ENCODE measurements around the gene KLHDC4.
"Not testable (repeated sequence)": the region's sequence is repeated elsewhere in the genome, so short reads cannot be mapped to it uniquely, and the experiment has no call there.

KLHDC4 gene

GRCh38 chr16:87787451-87788091 is 21.8 kb upstream of the KLHDC4 start:
- DNase-seq: not testable (repeated sequence)

- DNase-seq: no peak
Observed at GRCh38 chr16:87784812-87785211, 19.0 kb upstream of the KLHDC4 start.

- no peak for DNase-seq
Observed at GRCh38 chr16:87782033-87782432, 16.2 kb upstream of the KLHDC4 start.

GRCh38 chr16:87780385-87780989 is 14.7 kb upstream of the KLHDC4 start:
- peak; percentile 99 for DNase-seq

- peak; percentile 97 for DNase-seq
Observed at GRCh38 chr16:87778830-87779579, 13.2 kb upstream of the KLHDC4 start.

GRCh38 chr16:87778476-87778829 is 12.7 kb upstream of the KLHDC4 start:
- DNase-seq: no peak

GRCh38 chr16:87773836-87774235 is 8.1 kb upstream of the KLHDC4 start:
- DNase-seq: not testable (repeated sequence)

GRCh38 chr16:87767456-87767855 is 1.7 kb upstream of the KLHDC4 start:
- not testable (repeated sequence) for DNase-seq

- no peak for DNase-seq
Observed at GRCh38 chr16:87766485-87766797, 655 bp upstream of the KLHDC4 start.

GRCh38 chr16:87765473-87765775 is 362 bp downstream of the KLHDC4 start:
- no peak for DNase-seq

GRCh38 chr16:87764600-87765472 is 950 bp downstream of the KLHDC4 start:
- DNase-seq: no peak

- DNase-seq: no peak
Observed at GRCh38 chr16:87762620-87763019, 3.2 kb downstream of the KLHDC4 start.

GRCh38 chr16:87762071-87762571 is 3.7 kb downstream of the KLHDC4 start:
- no peak for DNase-seq

GRCh38 chr16:87761060-87761459 is 4.7 kb downstream of the KLHDC4 start:
- no peak for DNase-seq

- no peak for DNase-seq
Observed at GRCh38 chr16:87757841-87758426, 7.9 kb downstream of the KLHDC4 start.

- DNase-seq: no peak
Observed at GRCh38 chr16:87754535-87754934, 11.3 kb downstream of the KLHDC4 start.

GRCh38 chr16:87747626-87748414 is 18.0 kb downstream of the KLHDC4 start:
- DNase-seq: no peak

GRCh38 chr16:87746178-87746577 is 19.6 kb downstream of the KLHDC4 start:
- DNase-seq: no peak

- no peak for DNase-seq
Observed at GRCh38 chr16:87744750-87745514, 20.9 kb downstream of the KLHDC4 start.

- no peak for DNase-seq
Observed at GRCh38 chr16:87742781-87743490, 22.9 kb downstream of the KLHDC4 start.

All from GF-D8 (cell line).